ENCODE results near the gene BTBD9.

Gene BTBD9

GRCh38 chr6:38593409-38593808 lies 46.3 kb downstream of the BTBD9 start:
- Histone ChIP-seq H3K4me1 (ENCODE audit: control insufficient read depth, low read length) (no peaks in the 10 kb centered on the region), H3K27ac (ENCODE audit: low read depth, low read length) (no peak overlapping the region), H4K20me1 (ENCODE audit: control insufficient read depth, insufficient read depth, low read depth, low read length) (no peaks in the 10 kb centered on the region), H3F3A (ENCODE audit: control insufficient read depth, insufficient read depth) (no peaks in the 10 kb centered on the region), H3K4me2 (ENCODE audit: low read length) (no peak overlapping the region), H3K9me3 (ENCODE audit: control insufficient read depth, insufficient read depth, low read length) (no peaks in the 10 kb centered on the region), H3K27me3 (ENCODE audit: control insufficient read depth, low read length) (no peaks in the 10 kb centered on the region), H3K79me2 (ENCODE audit: control insufficient read depth, low read length) (no peaks in the 10 kb centered on the region), H3K4me3 (ENCODE audit: low read length) (no peak overlapping the region), H3K9me2 (replicated peaks; ENCODE audit: control insufficient read depth, low read length) (no peaks in the 10 kb centered on the region), H3K36me3 (ENCODE audit: control insufficient read depth, low read length) (no peaks in the 10 kb centered on the region)
- TF ChIP-seq CTCF (IDR thresholded peaks at IDR 0.05; ENCODE audit: low read depth, low read length, poor library complexity, severe bottlenecking) (no peak), EZH2phosphoT487 (IDR thresholded peaks at IDR 0.05; ENCODE audit: borderline replicate concordance, low read length) (no peak)

GRCh38 chr6:38591439-38591838 lies 48.3 kb downstream of the BTBD9 start:
- Histone ChIP-seq H3K4me2 (ENCODE audit: low read length) (no peak overlapping the region), H3K9me3 (ENCODE audit: control insufficient read depth, insufficient read depth, low read length) (no peaks in the 10 kb centered on the region), H3F3A (ENCODE audit: control insufficient read depth, insufficient read depth) (no peaks in the 10 kb centered on the region), H3K27me3 (ENCODE audit: control insufficient read depth, low read length) (no peaks in the 10 kb centered on the region), H3K36me3 (ENCODE audit: control insufficient read depth, low read length) (no peaks in the 10 kb centered on the region), H3K9me2 (replicated peaks; ENCODE audit: control insufficient read depth, low read length) (no peaks in the 10 kb centered on the region), H3K4me3 (ENCODE audit: low read length) (no peak overlapping the region), H4K20me1 (ENCODE audit: control insufficient read depth, insufficient read depth, low read depth, low read length) (no peaks in the 10 kb centered on the region), H3K4me1 (ENCODE audit: control insufficient read depth, low read length) (no peaks in the 10 kb centered on the region), H3K79me2 (ENCODE audit: control insufficient read depth, low read length) (no peaks in the 10 kb centered on the region), H3K27ac (ENCODE audit: low read depth, low read length) (no peak overlapping the region)
- TF ChIP-seq EZH2phosphoT487 (IDR thresholded peaks at IDR 0.05; ENCODE audit: borderline replicate concordance, low read length) (no peak), CTCF (IDR thresholded peaks at IDR 0.05; ENCODE audit: low read depth, low read length, poor library complexity, severe bottlenecking) (no peak)

- H3K4me2 ChIP-seq (ENCODE audit: low read length), result no peak overlapping the region
- TF ChIP-seq CTCF (IDR thresholded peaks at IDR 0.05; ENCODE audit: low read depth, low read length, poor library complexity, severe bottlenecking) (no peak), EZH2phosphoT487 (IDR thresholded peaks at IDR 0.05; ENCODE audit: borderline replicate concordance, low read length) (no peak)
Measured at GRCh38 chr6:38589367-38589720, 50.4 kb downstream of the BTBD9 start.

More at GRCh38 chr6:38589367-38589720, 50.4 kb downstream of the BTBD9 start:
- H4K20me1 ChIP-seq (ENCODE audit: control insufficient read depth, insufficient read depth, low read depth, low read length), result no peaks in the 10 kb centered on the region
- no peaks in the 10 kb centered on the region for H3K4me1 ChIP-seq (ENCODE audit: control insufficient read depth, low read length)
- H3K27me3 ChIP-seq (ENCODE audit: control insufficient read depth, low read length), result no peaks in the 10 kb centered on the region
- no peak overlapping the region for H3K27ac ChIP-seq (ENCODE audit: low read depth, low read length)
- H3K9me3 ChIP-seq (ENCODE audit: control insufficient read depth, insufficient read depth, low read length), result no peaks in the 10 kb centered on the region
- H3K36me3 ChIP-seq (ENCODE audit: control insufficient read depth, low read length), result no peaks in the 10 kb centered on the region
- no peaks in the 10 kb centered on the region for H3K9me2 ChIP-seq (replicated peaks; ENCODE audit: control insufficient read depth, low read length)
- H3K79me2 ChIP-seq (ENCODE audit: control insufficient read depth, low read length), result no peaks in the 10 kb centered on the region
- no peaks in the 10 kb centered on the region for H3F3A ChIP-seq (ENCODE audit: control insufficient read depth, insufficient read depth)
- no peak overlapping the region for H3K4me3 ChIP-seq (ENCODE audit: low read length)

Data from DOHH2 (cell line).